Trophoblast cell (in vitro differentiated cells and primary cell): ENCODE data around the gene HNRNPD.

Source experiments
- DNase-seq, 2 donors: peaks; one replicate each; pipeline ENCODE4 v3.0.0-alpha.2; 2016
- H2AFZ ChIP-seq: 2 replicates; pipeline ENCODE4 v1.6.1; 2013; ENCODE audit warnings: low read length, moderate library complexity, mild to moderate bottlenecking; ENCODE audit not compliant: insufficient read depth, poor library complexity
- H2AK5ac ChIP-seq: 2 replicates; pipeline ENCODE4 v1.6.1; 2013; ENCODE audit warnings: mild to moderate bottlenecking, low read length
- H2BK120ac ChIP-seq: 2 replicates; pipeline ENCODE4 v1.6.1; 2013; ENCODE audit warnings: low read length, mild to moderate bottlenecking, moderate library complexity; ENCODE audit not compliant: insufficient read depth, poor library complexity
- H2BK12ac ChIP-seq: 2 replicates; pipeline ENCODE4 v1.6.1; 2013; ENCODE audit warnings: mild to moderate bottlenecking, low read length, moderate library complexity
- H2BK5ac ChIP-seq: 2 replicates; pipeline ENCODE4 v1.6.1; 2013; ENCODE audit warnings: low read length, low read depth, moderate library complexity, mild to moderate bottlenecking; ENCODE audit not compliant: poor library complexity
- H3K14ac ChIP-seq: 2 replicates; pipeline ENCODE4 v1.6.1; 2013; ENCODE audit warnings: mild to moderate bottlenecking, low read length
- H3K18ac ChIP-seq: 2 replicates; pipeline ENCODE4 v1.6.1; 2013; ENCODE audit warnings: mild to moderate bottlenecking, low read length
- H3K23ac ChIP-seq: 2 replicates; pipeline ENCODE4 v1.6.1; 2013; ENCODE audit warnings: low read length
- H3K27ac ChIP-seq: 2 replicates; pipeline ENCODE4 v1.5.1; 2013; ENCODE audit warnings: low read depth, mild to moderate bottlenecking, inconsistent platforms, low read length, moderate library complexity
- H3K27me3 ChIP-seq: 2 replicates; pipeline ENCODE4 v1.6.1; 2013; ENCODE audit warnings: inconsistent platforms, mild to moderate bottlenecking, low read length, moderate library complexity; ENCODE audit not compliant: insufficient read depth
- H3K36me3 ChIP-seq, 2 experiments: 1 replicate in 1 of 2; 2 replicates in 1 of 2; pipeline ENCODE4 v1.6.1; 2013; ENCODE audit warnings: low read length in 2 of 2, mild to moderate bottlenecking in 2 of 2, moderate library complexity in 1 of 2; ENCODE audit not compliant: insufficient read depth in 2 of 2, control insufficient read depth in 1 of 2
- H3K4ac ChIP-seq: 2 replicates; pipeline ENCODE4 v1.6.1; 2013; ENCODE audit warnings: low read depth, mild to moderate bottlenecking, low read length, moderate library complexity
- H3K4me1 ChIP-seq, 2 experiments: 1 replicate in 1 of 2; 2 replicates in 1 of 2; pipeline ENCODE4 v1.6.1; 2013; ENCODE audit warnings: low read length in 2 of 2, mild to moderate bottlenecking in 2 of 2, moderate library complexity in 1 of 2; ENCODE audit not compliant: insufficient read depth in 2 of 2, control insufficient read depth in 1 of 2
- H3K4me2 ChIP-seq: 2 replicates; pipeline ENCODE4 v1.6.1; 2013; ENCODE audit warnings: inconsistent platforms, mild to moderate bottlenecking, low read length, moderate library complexity
- H3K4me3 ChIP-seq: 2 replicates; pipeline ENCODE4 v1.5.1; 2013; ENCODE audit warnings: mild to moderate bottlenecking, low read depth, low read length, inconsistent platforms
- H3K79me1 ChIP-seq: one replicate; pipeline ENCODE4 v1.6.1; 2013; ENCODE audit warnings: low read length
- H3K79me2 ChIP-seq: 2 replicates; pipeline ENCODE4 v1.6.1; 2013; ENCODE audit warnings: low read length, mild to moderate bottlenecking; ENCODE audit not compliant: control insufficient read depth, insufficient read depth, poor library complexity
- H3K9ac ChIP-seq: 2 replicates; pipeline ENCODE4 v1.6.1; 2013; ENCODE audit warnings: mild to moderate bottlenecking, low read length
- H3K9me3 ChIP-seq: 2 replicates; pipeline ENCODE4 v1.6.1; 2013; ENCODE audit warnings: low read depth, mild to moderate bottlenecking, control low read depth, inconsistent platforms, low read length; ENCODE audit not compliant: insufficient read depth
- H4K12ac ChIP-seq: 2 replicates; pipeline ENCODE4 v1.6.1; 2013; ENCODE audit warnings: low read depth, mild to moderate bottlenecking, low read length, moderate library complexity
- H4K8ac ChIP-seq: 2 replicates; pipeline ENCODE4 v1.6.1; 2013; ENCODE audit warnings: low read depth, mild to moderate bottlenecking, low read length, moderate library complexity
- H4K91ac ChIP-seq: one replicate; pipeline ENCODE4 v1.6.1; 2013; ENCODE audit warnings: low read depth, mild to moderate bottlenecking, low read length, moderate library complexity
- WGBS: extraction: QIAGEN DNeasy Blood & Tissue Kit; methylation state at CpG from one replicate; pipeline ENCODE4 v1.1.7; 2013; ENCODE audit warnings: missing lambda C conversion rate; ENCODE audit not compliant: insufficient read length, insufficient coverage; ENCODE audit errors: extremely low coverage; 5-methylcytosine and 5-hydroxymethylcytosine counted together

The HNRNPD gene

DNA sequence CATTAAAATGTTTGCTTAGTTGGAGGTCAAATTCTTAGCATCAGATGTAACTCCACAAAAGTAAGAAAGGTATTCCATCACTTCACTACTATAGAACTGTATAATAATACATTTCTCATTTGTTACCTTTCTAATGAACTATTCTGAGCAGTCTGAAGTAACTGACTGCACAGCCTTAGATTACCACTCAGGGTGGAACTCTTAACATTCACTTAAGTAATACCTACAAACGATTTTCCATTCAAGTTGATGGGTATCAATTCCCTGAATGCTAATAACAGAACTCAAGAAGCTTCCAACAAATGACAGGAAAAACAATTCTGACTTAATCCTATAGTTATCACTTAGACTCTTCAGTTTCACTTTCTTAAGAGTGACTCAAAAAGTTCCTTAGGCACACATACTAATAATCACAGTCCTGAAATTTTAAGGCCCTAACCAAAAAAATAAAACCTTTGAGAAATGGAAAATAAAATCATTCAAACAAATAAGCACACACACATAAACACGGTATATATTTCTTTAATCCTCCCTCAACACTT lies 20.9 kb downstream of the HNRNPD start:
- Histone ChIP-seq H3K27me3 (no peaks in the 10 kb centered on the region), H3K14ac (no peak overlapping the region), H3K36me3 (peaks cover 13 to 18% of the 10 kb centered on the region in 2 experiments), H4K8ac (no peak overlapping the region), H2AFZ (no peak overlapping the region), H3K9ac (no peak overlapping the region), H3K79me1 (no peaks in the 10 kb centered on the region), H3K9me3 (no peaks in the 10 kb centered on the region), H2AK5ac (no peak overlapping the region), H2BK12ac (no peak overlapping the region), H3K4me3 (no peak overlapping the region), H3K27ac (no peak overlapping the region), H4K91ac (no peak overlapping the region), H2BK120ac (no peak overlapping the region), H4K12ac (no peak overlapping the region), H3K4me2 (no peak overlapping the region), H3K4me1 (no peaks in the 10 kb centered on the region), H3K23ac (no peak overlapping the region), H2BK5ac (no peak overlapping the region), H3K18ac (no peak overlapping the region), H3K4ac (no peak overlapping the region), H3K79me2 (no peaks in the 10 kb centered on the region)
- no peak for DNase-seq
- no CpG with 5 or more reads among the region's 2 CpGs for WGBS

DNA sequence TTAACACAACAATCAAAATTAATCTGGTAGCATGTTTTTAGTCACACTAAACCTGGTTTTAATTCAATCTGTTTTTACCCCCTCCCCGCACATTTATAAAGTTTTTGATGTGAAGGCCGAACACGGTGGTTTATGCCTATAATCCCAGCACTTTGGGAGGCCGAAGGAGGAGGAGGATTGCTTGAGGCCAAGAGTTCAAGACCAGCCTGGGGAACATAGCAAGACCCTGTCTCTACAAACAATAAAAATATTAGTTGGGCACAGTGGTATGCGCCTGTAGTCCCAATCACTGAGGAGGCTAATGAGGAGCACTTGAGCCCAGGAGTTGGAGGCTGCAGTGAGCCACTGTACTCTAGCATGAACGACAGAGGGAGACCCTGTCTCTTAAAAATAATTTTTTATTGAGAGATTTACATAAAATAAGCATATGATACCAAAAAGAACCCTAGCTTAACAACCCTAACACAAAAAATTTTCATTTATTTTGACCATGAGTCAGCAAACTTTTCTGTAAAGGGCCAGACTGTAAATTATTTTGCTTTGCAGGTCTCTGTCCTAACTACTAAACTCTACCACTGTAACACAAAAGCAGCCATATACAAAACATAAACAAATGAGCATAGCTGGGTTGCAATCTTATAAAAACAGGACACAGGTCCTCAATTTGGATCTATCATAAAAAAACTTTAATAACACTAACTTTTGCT lies 21.5 kb downstream of the HNRNPD start:
- no peak overlapping the region for H3K9ac ChIP-seq
- no peaks in the 10 kb centered on the region for H3K9me3 ChIP-seq
- H3K27me3 ChIP-seq: no peaks in the 10 kb centered on the region
- H3K27ac ChIP-seq: no peak overlapping the region
- peaks cover 18 to 19% of the 10 kb centered on the region in 2 experiments for H3K36me3 ChIP-seq
- no peak overlapping the region for H2BK12ac ChIP-seq
- DNase-seq: no peak
- no peak overlapping the region for H4K12ac ChIP-seq
- no peak overlapping the region for H2AK5ac ChIP-seq
- no peak overlapping the region for H2BK120ac ChIP-seq
- H3K4ac ChIP-seq: no peak overlapping the region
- no peak overlapping the region for H3K14ac ChIP-seq
- H3K79me2 ChIP-seq: no peaks in the 10 kb centered on the region
- no CpG with 5 or more reads among the region's 6 CpGs for WGBS
- H3K4me2 ChIP-seq: no peak overlapping the region
- H4K8ac ChIP-seq: no peak overlapping the region
- no peaks in the 10 kb centered on the region for H3K4me1 ChIP-seq
- H4K91ac ChIP-seq: no peak overlapping the region
- H2AFZ ChIP-seq: no peak overlapping the region
- no peak overlapping the region for H3K18ac ChIP-seq
- no peaks in the 10 kb centered on the region for H3K79me1 ChIP-seq
- H3K4me3 ChIP-seq: no peak overlapping the region
- no peak overlapping the region for H3K23ac ChIP-seq
- no peak overlapping the region for H2BK5ac ChIP-seq

DNA sequence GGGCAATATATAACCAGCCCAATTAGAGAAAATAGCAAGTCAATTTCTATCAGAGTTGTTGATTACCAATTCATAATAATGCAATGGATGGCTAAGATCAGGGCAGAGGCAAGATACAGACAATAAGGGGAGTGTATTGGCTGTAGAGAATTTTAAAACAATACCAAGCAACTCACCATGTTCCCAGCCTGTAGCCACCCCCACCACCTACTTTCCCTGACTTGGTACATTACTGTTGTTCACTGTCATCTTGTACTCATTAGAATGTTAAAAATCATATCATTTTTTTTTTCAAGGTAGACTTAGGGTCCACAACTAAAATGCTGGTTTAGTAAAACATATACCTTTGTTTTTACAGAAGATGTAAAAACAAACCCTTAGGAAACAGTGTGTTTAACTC lies 27.7 kb downstream of the HNRNPD start:
- Histone ChIP-seq H3K9ac (no peak overlapping the region), H3K4me3 (no peak overlapping the region), H2BK120ac (no peak overlapping the region), H4K91ac (no peak overlapping the region), H3K4me2 (no peak overlapping the region), H3K14ac (no peak overlapping the region), H2AK5ac (no peak overlapping the region), H2BK5ac (no peak overlapping the region), H3K79me1 (no peaks in the 10 kb centered on the region), H3K18ac (no peak overlapping the region), H4K8ac (no peak overlapping the region), H3K27me3 (no peaks in the 10 kb centered on the region), H3K4ac (no peak overlapping the region), H3K23ac (no peak overlapping the region), H2BK12ac (no peak overlapping the region), H3K36me3 (peaks cover 3 to 10% of the 10 kb centered on the region in 2 experiments), H2AFZ (no peak overlapping the region), H3K4me1 (no peaks in the 10 kb centered on the region), H3K79me2 (no peaks in the 10 kb centered on the region), H3K27ac (no peak overlapping the region), H4K12ac (no peak overlapping the region), H3K9me3 (no peaks in the 10 kb centered on the region)
- no peak for DNase-seq

DNA sequence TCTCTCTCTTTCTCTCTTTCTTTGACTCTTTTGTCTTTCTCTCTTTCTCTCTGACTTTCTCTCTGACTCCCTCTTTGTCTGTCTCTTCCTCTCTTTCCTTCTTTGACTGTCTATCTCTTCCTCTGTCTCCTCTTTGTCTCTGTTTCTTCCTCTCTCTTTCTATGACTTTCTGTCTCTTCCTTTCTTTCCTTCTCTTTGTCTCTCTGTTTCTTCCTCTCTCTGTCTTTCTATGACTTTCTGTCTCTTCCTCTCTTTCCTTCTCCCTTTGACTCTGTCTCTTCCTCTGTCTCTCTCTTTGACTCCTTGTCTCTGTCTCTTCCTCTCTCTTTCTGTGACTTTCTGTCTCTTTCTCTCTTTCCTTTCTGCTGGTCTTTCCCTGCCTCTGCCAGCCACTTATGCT lies 38.7 kb downstream of the HNRNPD start:
- no peak overlapping the region for H3K18ac ChIP-seq
- H2BK120ac ChIP-seq: no peak overlapping the region
- H3K79me1 ChIP-seq: no peaks in the 10 kb centered on the region
- DNase-seq: no peak
- H3K9me3 ChIP-seq: peaks cover 3% of the 10 kb centered on the region
- no peak overlapping the region for H4K91ac ChIP-seq
- H2AK5ac ChIP-seq: no peak overlapping the region
- H3K36me3 ChIP-seq: no peaks in the 10 kb centered on the region
- no peak overlapping the region for H4K8ac ChIP-seq
- H4K12ac ChIP-seq: no peak overlapping the region
- H2BK12ac ChIP-seq: no peak overlapping the region
- no peak overlapping the region for H3K4me3 ChIP-seq
- H3K14ac ChIP-seq: no peak overlapping the region
- no peak overlapping the region for H3K4ac ChIP-seq
- H3K79me2 ChIP-seq: no peaks in the 10 kb centered on the region
- no peak overlapping the region for H2AFZ ChIP-seq
- no peak overlapping the region for H3K4me2 ChIP-seq
- no peaks in the 10 kb centered on the region for H3K27me3 ChIP-seq
- H2BK5ac ChIP-seq: no peak overlapping the region
- no peak overlapping the region for H3K9ac ChIP-seq
- no peak overlapping the region for H3K23ac ChIP-seq
- H3K27ac ChIP-seq: no peak overlapping the region
- H3K4me1 ChIP-seq: no peaks in the 10 kb centered on the region
